ENCODE results near the gene SAMMSON.

Gene SAMMSON

GRCh38 chr3:69999140-70000027 is at the start of gene SAMMSON:
Gene SAMMSON (plus strand): TSS chr3:69999733.
- DNase-seq (ENCODE audit: low read depth in 1 of 2, low spot score in 1 of 2) = no peak

- no peak for DNase-seq (ENCODE audit: low read depth in 1 of 2, low spot score in 1 of 2)
These were observed 47.9 kb upstream of the SAMMSON start for GRCh38 chr3:69951616-69952015.

GRCh38 chr3:69959581-69959980 is 40.0 kb upstream of the SAMMSON start:
- no peak for DNase-seq (ENCODE audit: low read depth in 1 of 2, low spot score in 1 of 2)

- no peak for DNase-seq (ENCODE audit: low read depth in 1 of 2, low spot score in 1 of 2)
These were observed 37.7 kb upstream of the SAMMSON start for GRCh38 chr3:69961706-69962439.

- no peak for DNase-seq (ENCODE audit: low read depth in 1 of 2, low spot score in 1 of 2)
These were observed 35.9 kb upstream of the SAMMSON start for GRCh38 chr3:69963643-69964042.

GRCh38 chr3:69967156-69967555 is 32.4 kb upstream of the SAMMSON start:
- DNase-seq (ENCODE audit: low read depth in 1 of 2, low spot score in 1 of 2) = no peak

GRCh38 chr3:69970827-69971226 is 28.7 kb upstream of the SAMMSON start:
- no peak for DNase-seq (ENCODE audit: low read depth in 1 of 2, low spot score in 1 of 2)

GRCh38 chr3:69972672-69973071 is 26.9 kb upstream of the SAMMSON start:
- no peak for DNase-seq (ENCODE audit: low read depth in 1 of 2, low spot score in 1 of 2)

- DNase-seq (ENCODE audit: low read depth in 1 of 2, low spot score in 1 of 2) = no peak
These were observed 23.5 kb upstream of the SAMMSON start for GRCh38 chr3:69976021-69976420.

GRCh38 chr3:69983546-69984265 is 15.8 kb upstream of the SAMMSON start:
- DNase-seq (ENCODE audit: low read depth in 1 of 2, low spot score in 1 of 2) = no peak

GRCh38 chr3:69985266-69985665 is 14.3 kb upstream of the SAMMSON start:
- no peak for DNase-seq (ENCODE audit: low read depth in 1 of 2, low spot score in 1 of 2)

GRCh38 chr3:69986419-69986818 is 13.1 kb upstream of the SAMMSON start:
- DNase-seq (ENCODE audit: low read depth in 1 of 2, low spot score in 1 of 2) = no peak

GRCh38 chr3:69987833-69988232 is 11.7 kb upstream of the SAMMSON start:
- DNase-seq (ENCODE audit: low read depth in 1 of 2, low spot score in 1 of 2) = no peak

GRCh38 chr3:69993757-69994156 is 5.8 kb upstream of the SAMMSON start:
- no peak for DNase-seq (ENCODE audit: low read depth in 1 of 2, low spot score in 1 of 2)

GRCh38 chr3:69994919-69995318 is 4.6 kb upstream of the SAMMSON start:
- no peak for DNase-seq (ENCODE audit: low read depth in 1 of 2, low spot score in 1 of 2)

- no peak for DNase-seq (ENCODE audit: low read depth in 1 of 2, low spot score in 1 of 2)
These were observed 1.8 kb upstream of the SAMMSON start for GRCh38 chr3:69997631-69998307.

- no peak for DNase-seq (ENCODE audit: low read depth in 1 of 2, low spot score in 1 of 2)
These were observed 784 bp upstream of the SAMMSON start for GRCh38 chr3:69998759-69999139.

- no peak for DNase-seq (ENCODE audit: low read depth in 1 of 2, low spot score in 1 of 2)
These were observed 486 bp downstream of the SAMMSON start for GRCh38 chr3:70000028-70000410.

GRCh38 chr3:70000563-70001081 is 1.1 kb downstream of the SAMMSON start:
- no peak for DNase-seq (ENCODE audit: low read depth in 1 of 2, low spot score in 1 of 2)

GRCh38 chr3:70003119-70003518 is 3.6 kb downstream of the SAMMSON start:
- DNase-seq (ENCODE audit: low read depth in 1 of 2, low spot score in 1 of 2) = no peak

GRCh38 chr3:70006089-70006488 is 6.6 kb downstream of the SAMMSON start:
- no peak for DNase-seq (ENCODE audit: low read depth in 1 of 2, low spot score in 1 of 2)
